NCI-H82 (cell line): ENCODE measurements around the gene GBX1.
A peak's percentile ranks its signal among the peaks of the same experiment; 100 is the strongest.

Experiments used
- DNase-seq: peaks from one replicate; lab custom pipeline; 2025; lab: John Stamatoyannopoulos, UW

Gene GBX1

GRCh38 chr7:151126491-151127137 is 40.9 kb downstream of the GBX1 start:
- no peak for DNase-seq

GRCh38 chr7:151125846-151126481 is 41.5 kb downstream of the GBX1 start:
- DNase-seq, result no peak

- DNase-seq, result no peak
These were observed 42.0 kb downstream of the GBX1 start for GRCh38 chr7:151125470-151125845.

- DNase-seq, result no peak
These were observed 42.5 kb downstream of the GBX1 start for GRCh38 chr7:151124899-151125399.

GRCh38 chr7:151124481-151124880 is 43.0 kb downstream of the GBX1 start:
- DNase-seq, result no peak

GRCh38 chr7:151123822-151124464 is 43.6 kb downstream of the GBX1 start:
- DNase-seq, result peak; percentile 91

GRCh38 chr7:151123158-151123821 is 44.2 kb downstream of the GBX1 start:
- no peak for DNase-seq

- DNase-seq, result no peak
These were observed 44.7 kb downstream of the GBX1 start for GRCh38 chr7:151122796-151123157.

- no peak for DNase-seq
These were observed 45.2 kb downstream of the GBX1 start for GRCh38 chr7:151122276-151122675.

- no peak for DNase-seq
These were observed 45.9 kb downstream of the GBX1 start for GRCh38 chr7:151121380-151122170.

- no peak for DNase-seq
These were observed 46.6 kb downstream of the GBX1 start for GRCh38 chr7:151120896-151121295.

GRCh38 chr7:151119902-151120301 is 47.6 kb downstream of the GBX1 start:
- no peak for DNase-seq

GRCh38 chr7:151119055-151119415 is 48.5 kb downstream of the GBX1 start:
- DNase-seq, result no peak

- DNase-seq, result no peak
These were observed 49.1 kb downstream of the GBX1 start for GRCh38 chr7:151118108-151119054.

GRCh38 chr7:151117565-151117964 is 49.9 kb downstream of the GBX1 start:
- no peak for DNase-seq

GRCh38 chr7:151116603-151117440 is 50.7 kb downstream of the GBX1 start:
- DNase-seq, result no peak

GRCh38 chr7:151115836-151116418 is 51.6 kb downstream of the GBX1 start:
- DNase-seq, result no peak

GRCh38 chr7:151115121-151115835 is 52.2 kb downstream of the GBX1 start:
- DNase-seq, result no peak
